ENCODE results near the gene TPO.
"Not testable (repeated sequence)": the region's sequence is repeated elsewhere in the genome, so short reads cannot be mapped to it uniquely, and the experiment has no call there.

Gene TPO

DNA sequence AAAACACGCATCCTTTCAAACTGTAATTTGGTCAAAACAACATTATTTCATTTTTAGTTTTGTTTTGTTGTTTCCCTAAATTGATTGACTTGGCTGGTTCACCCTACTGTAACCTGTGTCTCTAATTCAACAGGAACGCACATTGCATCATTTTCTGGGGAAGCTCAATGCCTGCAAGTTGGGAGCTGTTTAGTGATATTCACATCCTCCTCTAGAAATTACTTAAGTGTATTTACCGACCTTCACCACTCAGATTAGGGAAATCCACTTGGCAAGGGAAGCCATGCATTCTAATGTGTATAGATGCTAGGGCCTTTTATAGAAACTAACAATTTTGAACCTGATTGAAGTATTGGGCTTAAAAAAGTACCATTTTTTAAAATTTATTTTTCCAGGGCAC, 7.3 kb upstream of the TPO start:
- DNase-seq: no peak

DNA sequence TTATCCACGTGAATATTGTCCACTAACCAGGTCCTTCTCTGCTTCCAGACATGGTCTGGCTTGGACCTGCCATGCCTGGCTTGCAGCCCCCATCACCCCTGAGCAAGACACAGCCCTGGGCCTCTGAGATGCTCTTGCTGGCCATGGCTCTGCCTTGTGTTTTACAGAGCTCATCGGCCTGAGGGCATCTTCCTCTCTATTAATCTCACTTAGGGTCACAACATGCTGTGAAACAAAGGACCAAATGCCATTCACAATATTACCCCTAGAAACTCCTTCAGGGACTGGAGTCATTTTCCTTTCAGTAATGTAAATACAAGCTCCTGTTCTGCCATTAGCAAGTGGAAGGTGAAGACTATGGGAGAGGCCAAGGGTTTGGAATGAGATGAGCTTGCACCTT, 6.8 kb upstream of the TPO start:
- DNase-seq: no peak

DNA sequence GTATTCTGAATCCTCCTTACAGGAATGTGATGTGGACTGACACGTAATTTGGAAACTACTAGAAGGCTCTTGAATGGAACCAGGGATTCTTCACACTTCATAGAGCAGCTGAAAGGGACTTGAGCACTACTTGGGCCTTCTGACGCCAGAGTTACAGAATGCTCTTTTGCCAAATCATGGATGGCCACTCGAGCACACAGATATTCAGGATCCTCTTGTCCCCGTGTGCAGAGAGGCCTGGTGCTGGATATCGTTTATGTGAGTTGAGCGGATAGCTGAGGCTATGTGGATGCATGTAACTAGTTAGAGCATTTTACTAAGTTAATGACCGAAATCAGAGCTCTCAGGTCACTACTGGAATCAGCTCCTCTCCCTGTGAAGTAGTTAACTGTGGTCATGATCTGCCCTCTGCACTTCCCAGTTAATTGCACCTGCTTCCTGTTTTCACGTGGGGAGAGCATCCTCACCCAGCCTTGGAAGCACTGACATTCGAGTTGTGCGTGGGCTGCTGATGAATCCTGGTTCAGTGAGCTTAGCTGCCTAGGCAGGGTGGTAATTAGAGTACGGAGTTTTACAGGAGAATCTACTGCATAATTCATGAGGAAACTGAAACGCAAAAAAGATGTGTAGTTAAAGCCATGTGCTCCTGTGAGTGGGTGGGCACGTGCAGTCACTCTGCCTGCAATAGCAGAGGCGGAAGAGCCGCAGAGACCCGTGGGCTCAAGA, 5.2 kb upstream of the TPO start:
- DNase-seq: no peak

DNA sequence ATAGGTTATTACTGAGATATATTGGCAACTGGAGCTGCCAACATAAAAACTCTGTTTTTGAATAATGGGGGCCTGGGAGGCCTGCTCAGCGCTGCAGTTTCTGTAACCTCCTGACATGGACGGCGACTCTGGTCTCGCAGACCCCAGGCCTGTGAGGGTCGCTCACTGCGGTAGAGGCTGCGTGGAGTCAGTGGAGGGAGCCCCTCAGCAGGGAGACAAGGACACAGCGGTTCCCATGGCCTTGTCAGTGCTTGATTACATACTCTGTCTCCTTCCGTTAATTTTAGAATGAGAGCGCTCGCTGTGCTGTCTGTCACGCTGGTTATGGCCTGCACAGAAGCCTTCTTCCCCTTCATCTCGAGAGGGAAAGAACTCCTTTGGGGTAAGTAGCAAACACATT, 858 bp downstream of the TPO start:
- no peak for DNase-seq

DNA sequence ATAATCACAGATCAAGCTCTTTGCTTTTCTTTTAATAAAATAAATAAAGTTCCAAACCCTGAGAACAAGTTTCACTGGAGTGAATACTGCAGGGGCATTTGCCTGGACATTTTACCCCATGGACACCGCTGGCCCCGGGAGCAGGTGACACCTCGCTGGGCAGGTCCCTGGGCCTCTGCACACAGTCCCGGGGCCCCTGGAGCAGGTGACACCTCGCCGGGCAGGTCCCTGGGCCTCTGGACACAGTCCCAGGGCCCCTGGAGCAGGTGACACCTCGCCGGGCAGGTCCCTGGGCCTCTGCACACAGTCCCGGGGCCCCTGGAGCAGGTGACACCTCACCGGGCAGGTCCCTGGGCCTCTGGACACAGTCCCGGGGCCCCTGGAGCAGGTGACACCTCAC, 1.6 kb downstream of the TPO start:
- not testable (repeated sequence) for DNase-seq

DNA sequence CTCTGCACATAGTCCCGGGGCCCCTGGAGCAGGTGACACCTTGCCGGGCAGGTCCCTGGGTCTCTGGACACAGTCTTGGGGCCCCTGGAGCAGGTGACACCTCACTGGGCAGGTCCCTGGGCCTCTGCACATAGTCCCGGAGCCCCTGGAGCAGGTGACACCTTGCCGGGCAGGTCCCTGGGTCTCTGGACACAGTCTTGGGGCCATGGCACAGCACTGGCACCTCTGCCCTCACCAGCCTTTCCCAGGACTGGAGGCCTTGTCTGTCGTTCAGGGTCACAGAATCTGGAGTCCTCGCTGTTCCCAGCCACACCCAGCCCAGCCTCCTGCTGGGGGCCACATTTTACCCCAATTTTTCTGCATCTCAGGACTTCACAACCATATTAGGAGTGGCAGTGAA, 2.2 kb downstream of the TPO start:
- no peak for DNase-seq

DNA sequence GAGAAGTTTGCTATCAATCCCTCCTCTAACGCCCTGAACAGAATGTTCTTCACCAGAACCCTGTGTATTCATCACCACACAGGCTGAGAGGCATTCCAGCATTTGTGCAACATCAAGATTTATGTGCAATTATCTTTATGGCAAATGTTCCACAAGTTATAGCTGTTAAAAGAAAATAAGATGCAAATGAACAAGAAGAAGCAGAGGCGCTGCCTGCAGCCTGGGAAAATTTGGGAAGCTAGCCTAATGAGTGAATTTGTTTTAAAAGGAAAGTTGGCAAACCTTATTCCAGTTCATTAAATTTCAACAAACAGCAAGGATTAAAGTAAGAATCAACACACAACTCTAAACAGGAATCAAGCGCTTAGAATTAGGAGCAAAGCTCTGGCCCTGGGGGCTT, 5.3 kb downstream of the TPO start:
- DNase-seq: no peak

DNA sequence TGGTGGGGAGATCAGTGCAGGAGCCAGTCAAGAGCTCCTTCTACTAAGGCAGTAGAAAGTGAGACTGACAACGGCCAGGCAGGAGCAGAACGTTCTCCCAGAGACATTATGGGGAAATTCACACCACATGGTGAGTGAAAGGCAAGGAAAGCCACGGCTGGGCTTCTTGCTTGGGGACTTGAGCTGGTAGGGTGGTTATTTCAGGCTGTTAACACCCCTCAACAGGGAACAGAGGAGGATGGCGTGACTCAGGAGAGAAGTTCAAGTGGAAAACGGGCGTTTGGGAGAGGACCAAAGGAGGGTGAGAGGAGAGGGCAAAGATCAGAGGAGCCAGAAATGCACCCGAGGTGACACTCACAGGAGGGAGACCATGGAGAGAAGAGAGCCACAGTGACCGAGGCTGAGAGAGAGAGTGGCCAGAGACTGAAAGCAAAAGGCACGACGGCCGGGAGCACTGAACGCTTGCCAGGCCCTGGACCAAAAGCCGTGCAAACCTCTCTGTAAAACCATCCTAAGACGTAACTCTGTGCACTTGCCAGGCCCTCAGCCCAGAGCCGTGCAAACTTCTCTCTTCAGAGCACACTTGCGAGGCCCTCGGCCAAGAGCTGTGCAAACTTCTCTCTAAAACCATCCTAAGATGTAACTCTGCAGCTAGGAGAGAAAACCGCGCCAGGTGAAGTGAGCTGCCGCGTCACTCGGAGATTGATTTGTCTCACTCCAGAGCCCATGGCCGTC, 7.7 kb downstream of the TPO start:
- DNase-seq: no peak

DNA sequence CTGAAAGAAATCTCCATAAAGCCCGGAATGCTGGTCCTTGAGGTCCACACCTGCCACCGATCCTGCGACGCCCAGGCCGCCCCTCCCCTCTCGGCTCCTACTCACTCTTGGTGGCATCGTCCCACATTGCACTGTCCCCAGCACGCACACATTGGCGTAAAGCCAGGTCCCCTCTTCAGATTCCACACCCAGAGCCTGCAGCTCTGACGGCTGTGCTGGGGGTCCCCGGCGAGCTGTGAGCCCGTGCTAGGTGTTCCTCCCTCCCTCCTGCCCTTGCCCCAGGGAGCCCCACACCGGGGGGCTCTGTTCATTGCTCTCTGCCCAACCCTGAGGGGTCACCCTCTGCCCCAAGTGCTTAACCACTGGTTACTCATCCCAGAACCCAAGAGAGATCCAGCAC, 8.5 kb downstream of the TPO start:
- no peak for DNase-seq

DNA sequence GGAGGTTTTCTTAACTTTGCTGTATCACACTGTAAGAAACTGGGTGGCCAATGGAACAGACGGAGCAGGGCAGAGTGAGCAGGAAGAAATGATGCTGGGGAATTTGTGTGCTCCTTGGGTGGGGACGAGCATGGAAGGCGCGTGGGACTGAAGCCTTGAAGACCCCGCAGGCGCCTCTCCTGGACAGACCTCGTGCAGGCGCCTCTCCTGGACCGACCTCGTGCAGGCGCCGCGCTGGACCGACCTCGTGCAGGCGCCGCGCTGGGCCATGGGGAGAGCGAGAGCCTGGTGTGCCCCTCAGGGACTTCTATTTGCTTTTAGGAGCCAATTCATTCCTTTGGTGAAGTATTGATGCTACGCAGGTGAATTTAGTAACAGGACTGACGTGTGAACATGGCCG, 8.9 kb downstream of the TPO start:
- DNase-seq: no peak

DNA sequence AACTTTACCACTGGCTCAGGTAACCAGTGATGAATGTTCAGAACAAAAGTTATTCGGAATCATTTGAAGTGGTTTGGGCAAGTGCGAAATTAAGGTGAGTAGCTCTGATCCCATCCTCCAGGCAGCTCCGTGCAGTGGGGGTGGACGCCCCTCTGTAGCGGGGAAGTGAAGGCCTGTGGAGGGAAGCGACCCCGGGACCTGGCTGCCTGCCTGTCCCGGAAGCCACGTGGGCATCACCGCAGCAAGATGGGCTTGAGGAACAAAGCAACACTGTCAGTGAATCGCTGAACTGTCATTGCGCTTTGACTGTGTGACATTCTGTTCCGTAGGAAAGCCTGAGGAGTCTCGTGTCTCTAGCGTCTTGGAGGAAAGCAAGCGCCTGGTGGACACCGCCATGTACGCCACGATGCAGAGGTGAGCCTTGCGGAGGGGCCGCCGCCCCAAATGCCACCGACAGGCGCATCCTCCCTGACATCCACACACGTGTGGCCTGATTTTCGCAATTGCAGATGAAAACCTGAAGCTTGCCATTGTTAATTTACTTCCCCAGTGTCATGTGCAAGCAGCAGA, 9.5 kb downstream of the TPO start:
- no peak for DNase-seq

DNA sequence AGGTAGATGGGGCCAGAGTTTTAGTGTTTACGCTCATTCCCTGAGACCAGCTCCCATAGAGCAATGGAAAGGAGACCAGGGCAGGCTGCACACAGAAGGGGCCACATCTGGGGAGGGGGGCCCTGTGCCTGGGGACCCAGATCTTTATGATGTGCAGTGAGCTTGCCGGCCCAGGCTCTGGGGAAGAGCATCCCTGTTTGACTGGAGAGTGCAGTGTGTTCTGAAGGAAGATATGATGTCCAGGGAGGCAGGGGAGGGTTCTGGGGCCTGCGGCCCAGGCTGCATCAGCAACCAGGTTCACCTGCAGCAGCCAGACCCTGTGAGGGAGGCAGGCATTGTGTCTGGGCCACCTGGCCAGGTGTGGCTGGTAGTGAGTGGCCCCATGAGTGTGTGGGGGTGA, 13.8 kb downstream of the TPO start:
- DNase-seq: no peak

DNA sequence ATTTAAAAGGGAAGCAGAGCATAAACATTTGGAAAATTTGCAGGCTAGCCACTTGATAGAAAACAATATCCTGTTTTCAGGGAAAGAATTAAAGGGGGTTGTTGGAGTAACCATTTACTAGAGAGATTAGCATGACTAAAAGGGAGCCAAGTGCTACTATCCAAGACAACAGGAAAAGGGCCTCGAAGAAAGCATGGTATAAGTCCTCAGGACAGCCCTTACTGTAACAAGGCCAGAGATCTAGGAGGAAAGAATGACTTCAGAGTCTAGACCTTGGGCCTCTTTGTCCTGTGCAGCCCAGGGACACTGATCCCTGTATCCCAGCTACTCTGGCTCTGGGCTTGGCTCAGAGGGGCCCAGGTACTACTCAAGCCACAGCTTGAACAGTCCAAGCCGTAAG, 16.6 kb downstream of the TPO start:
- DNase-seq: no peak

DNA sequence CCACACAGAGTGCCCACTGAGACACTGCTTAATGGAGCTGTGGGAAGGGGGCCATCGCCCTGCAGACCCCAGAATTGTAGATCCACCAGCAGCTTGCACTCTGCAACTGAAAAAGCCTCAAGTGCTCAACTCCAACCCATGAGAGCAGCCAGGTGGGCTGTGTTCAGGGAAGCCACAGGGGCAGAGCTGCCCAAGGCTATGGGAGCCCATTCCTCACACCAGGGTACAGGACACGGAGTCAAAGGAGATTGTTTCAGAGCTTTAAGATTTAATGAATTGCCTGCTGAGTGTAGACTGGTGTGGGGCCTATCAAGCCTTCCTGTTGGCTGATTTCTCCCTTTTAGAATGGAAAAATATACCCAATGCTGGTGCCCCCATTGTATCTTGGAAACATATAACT, 17.2 kb downstream of the TPO start:
- no peak for DNase-seq

DNA sequence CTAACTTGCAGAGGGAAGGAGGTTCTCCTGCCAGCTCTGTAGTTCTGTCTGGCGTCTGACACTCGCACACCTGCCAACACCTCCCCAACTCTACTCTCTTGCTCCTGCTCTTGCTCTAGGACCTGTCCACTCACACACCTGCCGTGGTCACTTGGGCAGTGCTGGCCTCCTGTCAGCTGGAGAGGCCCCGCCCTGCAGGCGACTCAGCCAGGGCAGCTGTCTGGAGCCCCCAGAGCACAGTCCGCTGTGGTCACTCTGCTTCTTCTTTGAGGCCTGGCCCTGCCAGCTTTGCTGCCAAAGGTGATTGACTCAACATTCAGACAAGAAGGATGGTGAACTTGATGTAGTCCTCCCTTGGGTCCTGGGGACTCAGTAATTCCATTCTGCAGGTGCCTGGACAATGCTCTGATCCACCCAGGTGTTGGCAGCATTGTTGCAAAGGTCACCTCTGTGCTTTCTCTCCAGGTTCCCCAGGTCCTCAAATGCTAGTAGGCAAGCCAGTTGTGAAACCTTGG, 18.7 kb downstream of the TPO start:
- DNase-seq: no peak

DNA sequence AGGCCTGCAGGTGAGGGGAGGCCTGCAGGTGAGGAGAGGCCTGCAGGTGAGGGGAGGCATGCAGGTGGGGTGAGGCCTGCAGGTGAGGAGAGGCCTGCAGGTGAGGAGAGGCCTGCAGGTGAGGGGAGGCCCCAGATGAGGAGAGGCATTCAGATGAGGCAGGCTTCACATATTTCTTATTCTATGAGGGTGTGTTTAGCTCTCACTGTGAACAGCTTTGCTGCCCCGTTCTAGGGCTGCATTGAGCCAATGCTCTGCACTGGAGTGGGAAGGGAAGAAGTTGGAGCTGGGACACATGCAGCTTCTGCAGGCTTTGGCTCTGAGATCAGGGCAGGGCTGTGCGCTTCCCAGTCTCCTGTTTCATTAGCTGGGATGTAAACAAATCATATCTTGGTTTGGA, 19.5 kb downstream of the TPO start:
- no peak for DNase-seq

DNA sequence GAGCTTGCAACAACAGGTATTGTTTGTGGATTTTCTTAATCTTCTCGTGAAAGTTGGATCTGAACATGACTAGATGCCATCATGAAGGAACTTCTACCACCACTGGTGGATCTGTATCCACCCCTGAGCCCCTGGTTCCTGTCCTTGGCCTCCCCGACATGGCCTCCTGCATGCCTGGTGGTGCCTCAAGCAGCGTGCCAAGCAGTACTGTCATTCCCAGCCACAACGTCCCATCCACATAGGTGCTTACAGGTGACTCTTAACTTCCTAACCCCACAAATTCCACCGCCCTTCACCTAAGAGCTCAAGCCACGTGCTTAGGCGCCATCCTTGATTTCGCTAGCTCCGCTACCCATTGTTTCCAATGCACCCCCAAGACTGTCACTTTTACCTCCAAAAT, 23.1 kb downstream of the TPO start:
- DNase-seq: no peak

DNA sequence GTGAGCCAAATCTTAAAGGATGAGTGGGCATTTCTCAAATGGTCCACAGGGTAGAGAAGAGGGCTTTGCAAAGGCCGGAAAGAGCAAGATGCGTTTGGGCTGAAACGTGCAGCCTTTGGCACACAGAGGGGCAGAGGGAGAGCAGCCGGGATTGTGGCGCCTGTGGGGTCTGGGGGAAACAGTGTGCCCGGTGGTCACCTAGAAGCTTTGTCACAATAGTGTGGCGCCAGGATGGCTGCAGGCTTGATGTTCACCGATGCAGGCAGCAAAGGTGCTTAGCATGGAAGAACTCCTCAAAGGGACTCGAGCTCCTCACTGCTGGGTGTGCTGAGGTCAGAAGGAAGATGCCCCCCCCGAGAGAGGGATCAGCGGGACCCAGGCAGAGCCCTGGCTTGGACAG, 23.8 kb downstream of the TPO start:
- DNase-seq: no peak

DNA sequence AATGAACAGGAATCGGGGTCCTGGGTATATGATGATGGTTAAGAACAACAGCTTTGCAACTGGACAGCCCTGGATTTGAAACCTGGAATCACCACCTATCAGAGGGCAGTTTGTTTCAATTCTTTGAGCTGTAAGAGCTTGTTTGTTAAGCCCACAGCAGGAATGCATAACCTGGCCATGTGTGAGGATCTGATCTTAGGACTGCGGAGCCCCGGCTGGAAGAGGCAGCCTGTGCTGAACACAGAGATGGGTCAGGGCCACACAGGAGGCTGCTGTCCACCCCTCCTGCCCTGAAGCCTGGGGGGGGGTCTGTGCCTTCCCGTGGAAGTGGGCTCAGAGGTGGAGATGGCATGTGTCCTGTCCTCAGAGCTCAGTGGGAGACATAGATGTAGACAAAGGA, 24.3 kb downstream of the TPO start:
- no peak for DNase-seq

DNA sequence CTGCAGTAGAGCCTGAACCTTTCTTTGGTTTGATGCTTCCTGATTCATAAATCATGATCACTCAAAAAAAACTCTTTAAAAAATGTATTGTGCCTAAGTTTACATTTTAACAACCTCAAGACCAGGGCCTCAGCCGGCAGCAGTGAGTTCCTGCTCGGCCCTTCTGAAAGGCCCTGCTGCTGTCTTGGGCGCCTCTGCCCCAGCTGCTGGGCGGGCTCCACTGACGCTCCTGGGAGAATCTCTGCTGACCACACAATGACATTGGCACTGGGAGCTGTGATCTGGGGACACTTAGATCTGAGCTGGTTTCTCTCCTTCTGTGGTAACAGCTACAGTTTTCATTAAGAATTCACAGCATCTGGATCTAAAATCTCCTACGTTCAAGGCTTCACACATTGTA, 25.7 kb downstream of the TPO start:
- no peak for DNase-seq

DNA sequence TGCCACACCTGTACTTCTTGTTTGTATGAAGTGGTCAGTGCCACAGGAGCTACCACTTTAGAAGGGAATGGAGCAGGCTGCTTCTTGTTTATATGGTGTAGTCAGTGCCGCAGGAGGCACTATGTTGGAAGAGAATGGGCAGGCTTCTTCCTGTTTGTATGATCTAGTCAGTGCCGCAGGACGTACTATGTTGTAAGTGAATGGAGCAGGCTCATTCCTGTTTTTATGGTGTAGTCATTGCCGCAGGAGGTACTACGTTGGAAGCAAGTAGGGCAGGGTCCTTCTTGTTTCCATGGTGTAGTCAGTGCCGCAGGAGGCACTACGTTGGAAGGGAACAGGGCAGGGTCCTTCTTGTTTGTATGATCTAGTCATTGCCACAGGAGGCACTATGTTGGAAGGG, 27.3 kb downstream of the TPO start:
- DNase-seq: no peak

DNA sequence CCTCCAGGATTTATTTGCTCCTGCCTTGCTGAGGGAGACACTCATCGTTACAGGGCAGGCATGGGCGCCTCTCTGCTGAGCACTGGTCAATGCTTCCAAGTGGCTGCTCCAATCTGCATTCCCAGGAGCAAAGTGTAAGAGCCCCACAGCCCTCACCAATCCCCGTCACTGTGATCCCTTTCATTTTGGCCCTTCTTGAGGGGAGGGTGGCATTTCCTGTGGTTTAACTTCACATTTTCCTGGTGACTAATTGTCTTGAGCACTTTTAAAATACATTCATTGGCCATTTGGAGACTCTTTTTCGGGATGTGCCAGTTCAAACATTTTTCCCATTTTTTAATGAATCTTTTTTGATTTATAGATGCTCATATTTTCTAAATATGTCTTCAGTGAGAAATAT, 33.0 kb downstream of the TPO start:
- no peak for DNase-seq

DNA sequence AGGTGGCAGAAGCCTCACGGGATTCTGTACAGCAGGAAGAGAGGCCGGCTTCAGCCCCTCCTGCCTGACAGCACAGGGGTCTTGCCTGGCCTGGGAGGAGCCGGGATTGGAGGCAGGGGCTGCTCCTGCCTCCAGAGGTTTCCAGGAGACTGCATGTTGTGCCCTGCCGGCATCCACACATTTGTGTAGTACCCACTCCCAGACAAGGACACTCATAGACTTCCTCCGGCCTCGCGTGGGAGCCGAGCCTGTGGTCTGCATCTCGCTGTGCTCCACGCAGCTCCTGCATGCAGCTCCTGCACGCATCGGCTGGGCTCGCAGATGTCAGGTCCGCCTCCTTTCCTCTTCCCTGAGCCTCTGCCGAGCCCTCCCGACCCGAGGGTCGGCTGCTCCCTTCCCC, 34.7 kb downstream of the TPO start:
- no peak for DNase-seq

DNA sequence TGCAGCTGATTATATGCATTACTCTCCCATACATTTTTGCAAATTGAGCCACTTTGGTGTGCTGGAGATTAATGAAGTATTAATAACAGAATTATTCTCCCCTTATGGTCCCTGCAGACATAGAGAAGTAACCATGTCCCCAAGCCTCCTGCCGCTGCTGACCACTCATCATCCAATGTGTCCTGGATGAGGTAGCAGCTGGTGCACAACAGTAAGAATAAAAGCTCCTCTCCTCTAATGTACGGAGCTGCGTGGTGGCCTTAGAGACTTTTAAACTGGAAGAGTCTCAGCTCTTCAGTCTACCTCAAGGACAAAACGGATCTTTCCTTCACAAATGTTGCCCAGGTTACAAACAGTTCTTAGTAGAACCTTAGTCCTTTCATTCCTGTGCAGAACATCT, 37.7 kb downstream of the TPO start:
- DNase-seq: no peak

DNA sequence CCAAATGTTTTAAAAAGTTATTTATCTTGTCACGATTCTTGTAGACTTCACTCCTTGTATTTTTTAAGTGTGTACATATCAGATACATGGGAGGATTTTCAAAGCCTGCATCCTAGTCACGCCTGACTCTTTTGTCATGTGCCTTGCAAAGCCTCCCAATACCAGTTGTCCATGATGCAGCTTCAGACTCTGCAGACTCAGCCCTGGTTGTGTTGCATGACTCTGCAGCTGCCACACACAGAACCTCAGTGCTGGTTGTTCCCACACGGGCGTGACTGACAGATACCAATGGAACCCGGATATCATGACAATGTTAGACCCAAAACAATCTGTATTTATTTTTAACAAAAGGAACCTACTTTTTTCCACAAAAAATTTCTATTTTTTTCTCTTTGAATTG, 38.2 kb downstream of the TPO start:
- no peak for DNase-seq
